COLO668 (cell line): Measurements from ENCODE around the gene SLC24A3.

Source experiments
- DNase-seq: peaks from one replicate; lab custom pipeline; 2025; ENCODE audit not compliant: unreplicated experiment; lab: John Stamatoyannopoulos, UW

SLC24A3 gene

GRCh38 chr20:19492687-19493336 lies 280.4 kb downstream of the SLC24A3 start:
- DNase-seq: no peak

- DNase-seq: no peak
Observed at GRCh38 chr20:19493794-19494495, 281.5 kb downstream of the SLC24A3 start.

GRCh38 chr20:19495905-19496703 lies 283.7 kb downstream of the SLC24A3 start:
- DNase-seq: no peak

GRCh38 chr20:19497064-19497463 lies 284.6 kb downstream of the SLC24A3 start:
- DNase-seq: no peak

- DNase-seq: no peak
Observed at GRCh38 chr20:19498756-19499155, 286.3 kb downstream of the SLC24A3 start.

GRCh38 chr20:19501476-19502115 lies 289.2 kb downstream of the SLC24A3 start:
- DNase-seq: no peak

GRCh38 chr20:19502169-19502568 lies 289.7 kb downstream of the SLC24A3 start:
- DNase-seq: no peak

- DNase-seq: no peak
Observed at GRCh38 chr20:19504251-19504650, 291.8 kb downstream of the SLC24A3 start.

GRCh38 chr20:19506021-19506420 lies 293.6 kb downstream of the SLC24A3 start:
- no peak for DNase-seq

- no peak for DNase-seq
Observed at GRCh38 chr20:19508449-19508848, 296.0 kb downstream of the SLC24A3 start.

GRCh38 chr20:19510611-19511010 lies 298.2 kb downstream of the SLC24A3 start:
- DNase-seq: no peak

- no peak for DNase-seq
Observed at GRCh38 chr20:19511931-19512330, 299.5 kb downstream of the SLC24A3 start.

GRCh38 chr20:19512886-19513677 lies 300.6 kb downstream of the SLC24A3 start:
- no peak for DNase-seq

- DNase-seq: no peak
Observed at GRCh38 chr20:19515074-19515473, 302.6 kb downstream of the SLC24A3 start.

GRCh38 chr20:19519466-19519865 lies 307.0 kb downstream of the SLC24A3 start:
- DNase-seq: no peak

- no peak for DNase-seq
Observed at GRCh38 chr20:19520261-19520660, 307.8 kb downstream of the SLC24A3 start.

- no peak for DNase-seq
Observed at GRCh38 chr20:19522071-19522801, 309.8 kb downstream of the SLC24A3 start.

- no peak for DNase-seq
Observed at GRCh38 chr20:19522836-19523590, 310.6 kb downstream of the SLC24A3 start.

GRCh38 chr20:19524691-19525090 lies 312.2 kb downstream of the SLC24A3 start:
- no peak for DNase-seq
